AG10803 (cell line): ENCODE measurements around the gene ZNRD2.

ENCODE experiments used
- DNase-seq: peaks from one replicate; pipeline ENCODE4 v3.0.0; 2010; ENCODE audit warnings: low read depth
- H3K4me3 ChIP-seq: 2 replicates; pipeline ENCODE4 v1.5.1; 2011; ENCODE audit warnings: mild to moderate bottlenecking, low read length, control low read depth
- TF ChIP-seq, protein P1 (sequence below): conservative IDR thresholded peaks from 2 replicates; pipeline ENCODE4 v1.5.1; 2011; ENCODE audit warnings: mild to moderate bottlenecking, low read length, control low read depth, inconsistent platforms

ZNRD2 gene

DNA sequence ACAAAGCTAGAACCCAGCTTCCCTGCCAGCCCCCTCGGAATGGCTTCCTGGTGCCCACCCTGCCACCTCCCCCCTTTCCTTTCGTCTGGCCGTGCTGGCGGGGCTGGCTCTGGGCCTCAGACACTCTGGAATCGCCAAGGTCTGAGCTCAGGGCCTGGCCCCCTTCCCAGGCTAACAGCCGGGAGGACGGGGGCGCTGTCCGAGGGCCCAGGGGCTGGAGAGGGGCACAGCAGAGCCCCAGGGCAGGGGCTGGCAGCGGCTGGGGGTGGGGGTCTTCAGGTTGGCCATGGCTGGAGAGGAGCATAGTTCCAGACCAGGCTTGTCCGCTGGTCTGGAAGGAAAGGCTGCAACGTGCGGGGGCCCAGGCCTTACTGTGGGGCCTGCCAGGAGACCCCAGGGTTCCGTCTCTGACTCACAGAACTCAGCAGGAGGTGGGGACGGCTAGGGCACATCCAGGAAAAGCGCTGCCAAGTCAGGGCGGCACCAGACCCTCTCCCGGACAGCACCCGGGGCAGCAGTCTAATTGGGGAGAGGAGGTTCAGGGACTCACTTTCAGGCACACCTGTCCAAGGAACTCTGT lies 11.3 kb upstream of the ZNRD2 start:
- TF ChIP-seq, protein P1, sequence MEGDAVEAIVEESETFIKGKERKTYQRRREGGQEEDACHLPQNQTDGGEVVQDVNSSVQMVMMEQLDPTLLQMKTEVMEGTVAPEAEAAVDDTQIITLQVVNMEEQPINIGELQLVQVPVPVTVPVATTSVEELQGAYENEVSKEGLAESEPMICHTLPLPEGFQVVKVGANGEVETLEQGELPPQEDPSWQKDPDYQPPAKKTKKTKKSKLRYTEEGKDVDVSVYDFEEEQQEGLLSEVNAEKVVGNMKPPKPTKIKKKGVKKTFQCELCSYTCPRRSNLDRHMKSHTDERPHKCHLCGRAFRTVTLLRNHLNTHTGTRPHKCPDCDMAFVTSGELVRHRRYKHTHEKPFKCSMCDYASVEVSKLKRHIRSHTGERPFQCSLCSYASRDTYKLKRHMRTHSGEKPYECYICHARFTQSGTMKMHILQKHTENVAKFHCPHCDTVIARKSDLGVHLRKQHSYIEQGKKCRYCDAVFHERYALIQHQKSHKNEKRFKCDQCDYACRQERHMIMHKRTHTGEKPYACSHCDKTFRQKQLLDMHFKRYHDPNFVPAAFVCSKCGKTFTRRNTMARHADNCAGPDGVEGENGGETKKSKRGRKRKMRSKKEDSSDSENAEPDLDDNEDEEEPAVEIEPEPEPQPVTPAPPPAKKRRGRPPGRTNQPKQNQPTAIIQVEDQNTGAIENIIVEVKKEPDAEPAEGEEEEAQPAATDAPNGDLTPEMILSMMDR, result no peak; the same call in 1 of the 2 replicates
- peak overlapping the region; percentile 47 for H3K4me3 ChIP-seq
- peak; percentile 56 for DNase-seq

DNA sequence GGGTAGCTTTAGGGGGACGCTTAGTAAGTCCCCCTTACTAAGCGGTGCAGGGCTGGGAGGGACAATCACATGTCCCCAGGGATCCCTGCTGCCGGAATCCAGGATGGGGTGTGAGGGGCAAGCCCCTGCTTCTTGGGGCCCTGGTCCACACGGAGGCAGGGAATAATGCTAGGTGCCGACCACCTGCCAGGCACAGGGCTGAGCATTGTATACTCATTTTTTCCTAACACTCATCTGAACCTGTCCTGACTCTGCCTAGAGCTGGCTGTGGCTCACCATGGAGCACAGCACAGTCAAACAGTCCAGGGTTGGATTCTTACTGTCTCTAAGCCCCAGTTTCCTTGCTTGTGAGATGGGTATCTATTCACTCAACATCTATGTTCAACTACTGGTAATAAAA lies 10.7 kb upstream of the ZNRD2 start:
- TF ChIP-seq, protein P1, result no peak
- no peak for DNase-seq
- H3K4me3 ChIP-seq, result no peak overlapping the region

DNA sequence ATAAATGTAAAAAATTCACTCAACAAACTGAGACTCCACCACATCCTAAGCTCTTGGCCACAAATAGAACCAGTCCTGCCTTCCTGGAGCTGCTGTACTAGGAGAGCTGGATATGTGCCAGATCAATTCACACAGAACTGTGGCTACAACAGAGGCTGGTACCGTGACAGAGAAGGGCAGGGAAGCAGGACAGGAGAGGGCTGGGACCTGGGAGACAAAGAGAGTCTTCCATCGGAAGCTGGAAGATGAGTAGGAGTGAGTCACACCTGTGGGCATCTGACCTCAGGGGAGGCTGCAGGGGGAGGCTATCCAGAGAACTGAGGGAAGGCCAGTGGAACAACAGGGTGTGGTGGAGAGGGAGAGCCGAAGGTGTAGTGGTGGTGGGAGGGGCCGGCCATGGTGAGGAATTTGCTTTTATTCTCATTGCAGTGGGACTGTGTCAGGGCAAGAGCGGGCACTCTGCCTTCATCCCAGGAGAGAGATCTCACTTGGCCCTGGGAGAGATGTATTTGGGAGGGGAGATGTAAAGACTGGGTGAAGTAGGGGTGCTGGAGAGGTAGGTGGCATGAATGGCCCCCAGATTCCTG lies 10.2 kb upstream of the ZNRD2 start:
- TF ChIP-seq, protein P1, result no peak
- no peak overlapping the region for H3K4me3 ChIP-seq
- peak; percentile 37 for DNase-seq

DNA sequence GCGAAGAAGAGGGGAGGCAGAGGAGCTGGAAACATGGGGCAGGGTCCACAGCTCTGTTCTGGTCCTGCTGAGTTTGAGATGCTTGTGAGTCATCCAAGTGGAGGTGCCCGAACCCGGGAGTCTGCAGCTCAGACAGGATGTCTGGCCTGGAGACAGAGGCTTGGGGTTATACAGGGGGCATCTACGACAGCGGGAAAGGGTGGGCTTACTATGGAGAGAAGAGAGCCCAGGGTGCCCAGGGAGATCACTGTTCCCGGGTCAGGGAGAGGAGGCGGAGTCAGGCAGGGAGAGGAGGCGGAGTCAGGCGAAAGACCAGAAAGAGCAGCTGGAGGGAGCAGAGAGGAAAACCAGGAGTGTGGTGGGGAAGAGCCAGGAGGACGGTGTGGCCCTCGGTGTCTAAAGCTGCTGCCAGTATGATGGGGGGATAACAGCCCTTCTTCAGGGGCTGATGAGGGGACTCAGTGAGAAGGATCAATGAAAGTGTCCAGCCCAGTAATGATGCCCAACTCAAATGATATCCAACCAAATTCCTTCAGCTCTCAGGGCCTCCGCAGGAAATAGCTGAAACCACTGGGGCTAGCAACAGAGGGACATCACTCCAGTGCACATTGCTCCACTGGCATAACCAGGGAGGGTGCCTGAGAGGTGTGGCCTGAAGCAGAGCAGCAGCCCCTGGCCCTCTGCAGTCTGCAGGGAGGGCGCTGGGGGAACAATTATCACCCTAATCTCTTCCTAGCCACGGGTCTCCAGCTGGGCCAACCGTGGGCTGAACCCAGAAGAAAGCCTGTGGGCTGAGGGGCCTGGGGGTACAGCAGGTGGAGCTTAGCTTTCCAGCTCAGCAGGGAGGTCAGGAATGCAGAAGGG lies 9.5 kb upstream of the ZNRD2 start:
- no peak overlapping the region for H3K4me3 ChIP-seq
- DNase-seq, result no peak
- TF ChIP-seq, protein P1, result no peak

DNA sequence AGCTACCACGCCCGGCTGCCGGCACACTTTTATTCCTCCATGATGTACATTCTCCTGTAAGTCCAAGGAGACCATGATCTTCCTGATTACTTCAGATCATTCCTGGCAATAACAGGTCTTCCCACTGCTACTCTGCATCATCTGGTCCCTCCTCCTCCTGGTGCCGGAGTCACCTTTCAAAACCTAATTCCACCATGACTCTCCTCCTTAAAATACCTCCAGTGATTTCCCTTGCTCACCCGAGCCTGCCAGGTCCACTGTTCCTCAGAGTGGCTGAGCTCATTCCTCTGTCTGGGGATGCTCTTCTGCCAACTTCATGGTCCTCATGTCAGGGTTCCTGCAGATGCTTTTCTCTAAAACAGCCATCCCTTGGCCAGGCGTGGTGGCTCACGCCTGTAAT lies 8.3 kb upstream of the ZNRD2 start:
- DNase-seq, result no peak
- TF ChIP-seq, protein P1, result no peak
- no peak overlapping the region for H3K4me3 ChIP-seq

DNA sequence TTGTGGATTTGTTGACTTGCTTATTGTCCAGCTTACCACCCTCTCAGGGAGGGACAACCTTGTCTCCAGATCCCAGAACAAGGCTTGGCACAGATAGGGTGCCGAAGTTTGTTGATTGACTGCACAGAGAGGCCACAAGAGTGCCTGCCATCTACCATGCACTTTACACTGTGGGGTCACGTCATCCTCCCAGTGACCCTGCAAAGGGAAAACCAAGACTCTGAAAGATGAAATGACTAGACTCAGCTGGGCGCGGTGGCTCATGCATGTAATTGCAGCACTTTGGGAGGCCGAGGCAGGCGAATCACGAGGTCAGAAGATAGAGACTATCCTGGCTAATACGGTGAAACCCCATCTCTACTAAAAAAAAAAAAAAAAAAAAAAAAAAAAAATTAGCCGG lies 7.5 kb upstream of the ZNRD2 start:
- TF ChIP-seq, protein P1, result no peak
- H3K4me3 ChIP-seq, result no peak overlapping the region

More for the DNA sequence above, 7.5 kb upstream of the ZNRD2 start:
- no peak for DNase-seq
